Heart right ventricle (tissue), 16 donors: ENCODE measurements around the gene TMEM198. TPM values are rescaled to one million over a fixed set of nuclear protein-coding genes. Genes with fewer than 3 reads are reported as not detected.

Experiments
- ATAC-seq, 8 donors: fragments of 200-7000 bp; cut with Tn5 transposase; one replicate each; pipeline ENCODE4 v1.9.1; 2020; ENCODE audit warnings: mild to moderate bottlenecking in 8 of 8, moderate library complexity in 8 of 8, moderate number of reproducible peaks in 1 of 8
- DNase-seq, 2 donors: peaks; one replicate each; pipeline ENCODE4 v3.0.0-alpha.2; 2020
- H3K27ac ChIP-seq, 10 donors: fragments of 200-600 bp; sonication (generic) in 2 of 10; one replicate each; pipeline versions ENCODE4 v1.5.0 to v1.8.0; 2020 to 2022; ENCODE audit warnings: mild to moderate bottlenecking in 3 of 10
- H3K27me3 ChIP-seq, 7 donors: fragments of 200-600 bp; one replicate each; pipeline ENCODE4 v1.8.0; 2021 to 2022; ENCODE audit warnings: mild to moderate bottlenecking in 2 of 7
- H3K36me3 ChIP-seq, 9 donors: fragments of 200-600 bp; sonication (generic) in 1 of 9; one replicate each; pipeline versions ENCODE4 v1.5.0 to v1.8.0; 2020 to 2022; ENCODE audit warnings: mild to moderate bottlenecking in 2 of 9
- H3K4me1 ChIP-seq, 9 donors: fragments of 200-600 bp; sonication (generic) in 1 of 9; one replicate each; pipeline versions ENCODE4 v1.5.0 to v1.8.0; 2020 to 2022; ENCODE audit warnings: mild to moderate bottlenecking in 4 of 9
- H3K4me3 ChIP-seq, 10 donors: fragments of 200-600 bp; sonication (generic) in 2 of 10; one replicate each; pipeline versions ENCODE4 v1.5.0 to v1.8.0; 2020 to 2022; ENCODE audit warnings: mild to moderate bottlenecking in 7 of 10, moderate library complexity in 2 of 10
- H3K9me3 ChIP-seq, 11 donors: fragments of 200-600 bp in 10 of 11; sonication (generic) in 2 of 11; one replicate each; pipeline versions ENCODE4 v1.5.0 to v1.8.0; 2013 to 2022; ENCODE audit warnings: mild to moderate bottlenecking in 2 of 11, control low read depth in 1 of 11, moderate library complexity in 1 of 11
- WGBS, 2 donors: extraction: QIAGEN DNeasy Blood & Tissue Kit; methylation state at CpG; one replicate each; pipeline ENCODE4 v1.1.7; 2013; ENCODE audit warnings: inconsistent platforms in 1 of 2; 5-methylcytosine and 5-hydroxymethylcytosine counted together
- intact Hi-C, 10 donors: fragments of 100-400 bp; cut with DNase I; formaldehyde crosslinking; loops; one replicate each; pipeline versions ENCODE4 v1.11.1 to v1.14.2; 2022
- polyA plus RNA-seq, 2 donors: library from polyadenylated mRNA; stranded (reverse); fragments of 200-250 nt; gene quantifications; one replicate each; pipeline ENCODE4 v1.2.3, GENCODE V29; 2013
- total RNA-seq, 10 donors: library from RNA; stranded (reverse); fragmentation: NEBNext Ultra II Directional in 3 of 10; extraction: Animal tissue kit (Norgen Biotek cat#: 25700) in 3 of 10; gene quantifications; one replicate each; pipeline versions ENCODE4 v1.2.1 to v1.2.4, GENCODE V29; 2021 to 2023
- TF ChIP-seq, protein P1 (sequence below), 9 donors: fragments of 200-600 bp; sonication (generic) in 2 of 9; IDR thresholded peaks; one replicate each; pipeline versions ENCODE4 v1.5.0 to v1.8.0; 2021 to 2022; ENCODE audit warnings: antibody characterized with exemption in 9 of 9, mild to moderate bottlenecking in 5 of 9, moderate library complexity in 1 of 9
- donor health status: Arrhythmogenic right ventricular cardiomyopathy.
- donor health status: ischemic (EF 13 %, LVEDD 7.1; RV severe dilation, severe dysfunction).
- donor health status: healthy with polysubstance abuse.
- donor health status: DM: no; HTN: yes; CAD: no.
- donor health status: DM: no; HTN: no; CAD: no.
- donor health status: ischemic (EF 25% LVEDD 6.9; RV normal size, moderate dysfunction).
- donor health status: ischemic (EF 25% LVEDD 5.7; RV mildly dilated, moderate dysfunction).
- donor health status: healthy.
- donor health status: DM: yes; HTN: yes; CAD: no.
- donor health status: Ischemic cardiomyopathy.
- donor health status: ischemic (EF 35%, LVEDD 5.7; RV mildly dilated, moderate dysfunction).
- donor health status: nonischemic (EF 11% LVEDD 7.7; RV severe dilation, severe dysfunction).
- donor health status: DM: yes; HTN: yes; CAD: no.
- donor health status: PGD.
- donor health status: ischemic (EF 29% LVEDD 5.4; RV normal size, mild dysfunction).
- donor health status: nonischemic (EF 23%, LVEDD 6.1; RV moderate dilation, normal function).

The TMEM198 gene
- total and polyA plus RNA-seq, 12 donors, result 0.59 to 10.7 (median 1.9) TPM

GRCh38 chr2:219539926-219540678 lies 3.7 kb upstream of the TMEM198 start:
- 94 to 95% methylated on average over 46 of the region's 46 CpGs for WGBS, 2 donors
- Histone ChIP-seq H3K4me3 (no peak overlapping the region), H3K36me3 (peaks cover 0 to 32% (median 20%) of the 10 kb centered on the region in 9 donors), H3K4me1 (peaks cover 7 to 50% (median 38%) of the 10 kb centered on the region in 9 donors), H3K27me3 (peaks cover 0 to 41% (median 6%) of the 10 kb centered on the region in 7 donors), H3K9me3 (no peaks in the 10 kb centered on the region), H3K27ac (no peak overlapping the region)
- intact Hi-C loops, result loop anchor here in 8 of 10 donors (2.0 to 5.0 kb wide), 8 partner anchors 57 to 162 kb away; partner anchors contain the start of genes SLC4A3 (in 2 of the 8) and STK11IP (in 1 of the 8)
- TF ChIP-seq, protein P1, sequence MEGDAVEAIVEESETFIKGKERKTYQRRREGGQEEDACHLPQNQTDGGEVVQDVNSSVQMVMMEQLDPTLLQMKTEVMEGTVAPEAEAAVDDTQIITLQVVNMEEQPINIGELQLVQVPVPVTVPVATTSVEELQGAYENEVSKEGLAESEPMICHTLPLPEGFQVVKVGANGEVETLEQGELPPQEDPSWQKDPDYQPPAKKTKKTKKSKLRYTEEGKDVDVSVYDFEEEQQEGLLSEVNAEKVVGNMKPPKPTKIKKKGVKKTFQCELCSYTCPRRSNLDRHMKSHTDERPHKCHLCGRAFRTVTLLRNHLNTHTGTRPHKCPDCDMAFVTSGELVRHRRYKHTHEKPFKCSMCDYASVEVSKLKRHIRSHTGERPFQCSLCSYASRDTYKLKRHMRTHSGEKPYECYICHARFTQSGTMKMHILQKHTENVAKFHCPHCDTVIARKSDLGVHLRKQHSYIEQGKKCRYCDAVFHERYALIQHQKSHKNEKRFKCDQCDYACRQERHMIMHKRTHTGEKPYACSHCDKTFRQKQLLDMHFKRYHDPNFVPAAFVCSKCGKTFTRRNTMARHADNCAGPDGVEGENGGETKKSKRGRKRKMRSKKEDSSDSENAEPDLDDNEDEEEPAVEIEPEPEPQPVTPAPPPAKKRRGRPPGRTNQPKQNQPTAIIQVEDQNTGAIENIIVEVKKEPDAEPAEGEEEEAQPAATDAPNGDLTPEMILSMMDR (IDR thresholded peaks at IDR 0.05), result no peak
- DNase-seq (no peak), ATAC-seq (no peak)

GRCh38 chr2:219540784-219541504 lies 2.9 kb upstream of the TMEM198 start:
- no peak overlapping the region for H3K27ac ChIP-seq
- H3K9me3 ChIP-seq, result no peaks in the 10 kb centered on the region
- H3K4me3 ChIP-seq, result no peak overlapping the region
- peaks cover 0 to 32% (median 20%) of the 10 kb centered on the region in 9 donors for H3K36me3 ChIP-seq
- peaks cover 7 to 50% (median 38%) of the 10 kb centered on the region in 9 donors for H3K4me1 ChIP-seq
- intact Hi-C loops, result loop anchor here in 8 of 10 donors (1.0 to 5.0 kb wide), 9 partner anchors 56 to 161 kb away; partner anchors contain the start of genes SLC4A3 (in 2 of the 8) and STK11IP (in 1 of the 8)
- TF ChIP-seq, protein P1 (IDR thresholded peaks at IDR 0.05), result no peak
- 87 to 94% methylated on average over 12 of the region's 12 CpGs for WGBS, 2 donors
- DNase-seq (no peak), ATAC-seq (no peak)
- H3K27me3 ChIP-seq, result peaks cover 0 to 49% (median 6%) of the 10 kb centered on the region in 7 donors

GRCh38 chr2:219541611-219542180 lies 2.1 kb upstream of the TMEM198 start:
- H3K36me3 ChIP-seq, result peaks cover 0 to 32% (median 20%) of the 10 kb centered on the region in 9 donors
- peak; percentile 69 to 78 for DNase-seq
- intact Hi-C loops, result loop anchor here in 9 of 10 donors (1.0 to 5.0 kb wide), 12 partner anchors 29 to 161 kb away; partner anchors contain the start of genes OBSL1 (in 2 of the 9), SLC4A3 (in 2 of the 9) and STK11IP (in 2 of the 9)
- peak overlapping the region in 8 of 10 donors; percentile 6 to 92 (median 80) for H3K4me3 ChIP-seq
- H3K4me1 ChIP-seq, result peaks cover 7 to 50% (median 38%) of the 10 kb centered on the region in 9 donors
- WGBS, 2 donors, result 10% methylated on average over 48 of the region's 48 CpGs
- H3K27me3 ChIP-seq, result peaks cover 0 to 53% (median 6%) of the 10 kb centered on the region in 7 donors
- peak overlapping the region in 2 of 10 donors; percentile 91 to 93 for H3K27ac ChIP-seq
- H3K9me3 ChIP-seq, result no peaks in the 10 kb centered on the region
- TF ChIP-seq, protein P1 (IDR thresholded peaks at IDR 0.05), result peak; percentile 60 to 95 (median 88)
- peak in 5 of 8 donors; percentile 10 to 25 (median 17) for ATAC-seq
